ENCODE measurements around the gene GFI1B. TPM values are rescaled to one million over a fixed set of nuclear protein-coding genes. Genes with fewer than 3 reads are reported as not detected.

GFI1B gene
- under 1 TPM in 1 of 2 donors, not detected in 1; 0.12 TPM for total RNA-seq
- long read RNA-seq = 0 reads

DNA sequence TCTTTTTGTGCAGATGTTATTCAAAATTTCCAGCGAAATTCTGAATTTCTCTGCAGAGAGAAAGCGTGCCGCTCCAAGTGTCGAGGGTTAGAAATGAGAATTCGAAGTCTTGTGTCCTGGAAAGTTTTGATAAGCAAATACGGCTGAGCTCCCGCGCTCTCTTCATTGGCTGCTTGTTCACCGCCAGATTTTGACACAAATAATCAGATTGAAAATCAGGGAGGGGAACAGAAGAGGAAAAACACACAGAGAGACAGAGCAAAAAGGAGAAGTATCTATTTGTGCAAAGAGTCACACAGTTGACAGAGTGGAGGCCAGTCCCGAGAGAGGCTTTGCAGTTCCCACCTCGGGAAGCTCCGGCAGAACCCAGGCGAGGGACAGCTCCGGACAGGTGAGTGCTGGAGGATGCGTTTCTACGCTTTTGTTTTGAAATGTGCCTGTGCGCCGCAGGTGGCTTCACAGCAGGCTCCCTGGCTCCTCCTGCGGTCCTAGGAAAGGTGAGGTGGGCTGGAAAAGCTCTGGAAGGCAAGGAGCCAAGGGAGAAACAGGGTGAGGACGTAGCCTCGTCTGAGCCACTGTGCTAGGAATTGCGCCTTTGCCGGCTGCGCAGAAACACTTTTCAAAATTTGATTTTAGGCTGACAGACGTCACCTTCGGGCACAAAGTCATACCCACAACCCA lies at the start of gene GFI1B:
TSS of gene GFI1B (plus strand) at position 244 of the 681 bp plus-strand sequence. CDS start 7,985 bp downstream, outside the sequence.
- ATAC-seq = no peak
- intact Hi-C loops (cut with DNase I) = no loop called here
- DNase-seq = no peak

DNA sequence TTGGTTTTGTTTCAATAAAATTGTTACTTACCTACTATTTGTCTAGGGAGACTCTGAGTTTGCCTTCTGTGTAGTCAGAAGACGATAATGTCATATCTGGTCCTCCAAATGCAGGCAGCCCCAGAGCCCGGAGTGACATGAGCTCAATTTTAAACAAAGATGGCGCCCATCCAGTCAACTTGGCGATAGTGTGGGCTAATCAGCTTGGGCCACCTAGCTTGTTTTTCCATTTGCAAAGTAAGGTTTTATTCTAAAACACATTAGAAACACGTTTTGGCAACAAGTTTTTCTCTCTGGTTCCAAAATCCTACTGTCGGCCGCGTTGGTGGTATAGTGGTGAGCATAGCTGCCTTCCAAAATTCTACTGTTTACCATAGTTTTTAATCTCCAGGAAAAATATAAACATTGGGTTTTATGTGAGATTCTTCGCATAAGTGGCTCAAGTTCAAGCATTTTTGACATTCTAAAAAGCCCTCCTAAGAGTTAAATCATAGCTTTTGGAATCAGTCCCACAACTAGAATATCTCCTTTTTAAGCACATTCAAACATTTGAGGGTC lies 47.2 kb upstream of the GFI1B start:
- no peak for ATAC-seq
- intact Hi-C loops (cut with DNase I) = no loop called here

DNA sequence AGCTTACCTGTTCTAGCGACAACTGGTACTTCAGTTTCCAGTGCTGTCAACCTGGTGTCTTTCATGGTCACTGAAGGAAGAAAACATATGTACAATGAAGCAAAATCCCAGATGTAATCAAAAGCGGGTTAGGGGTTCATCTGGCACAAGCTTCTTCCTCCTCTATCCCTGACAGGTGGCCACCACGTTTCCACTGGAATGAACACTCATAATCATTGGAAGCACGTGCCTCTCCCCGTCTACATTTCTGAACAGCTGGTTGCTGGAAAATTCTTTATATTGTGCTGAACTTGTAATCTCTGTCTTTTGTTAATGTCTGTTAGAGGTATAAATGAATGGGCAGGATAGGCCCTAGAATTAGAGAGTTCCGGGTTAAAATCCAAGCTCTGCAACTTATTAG lies 43.5 kb upstream of the GFI1B start:
- ATAC-seq = no peak

More for the DNA sequence above, 47.2 kb upstream of the GFI1B start:
- DNase-seq = no peak

DNA sequence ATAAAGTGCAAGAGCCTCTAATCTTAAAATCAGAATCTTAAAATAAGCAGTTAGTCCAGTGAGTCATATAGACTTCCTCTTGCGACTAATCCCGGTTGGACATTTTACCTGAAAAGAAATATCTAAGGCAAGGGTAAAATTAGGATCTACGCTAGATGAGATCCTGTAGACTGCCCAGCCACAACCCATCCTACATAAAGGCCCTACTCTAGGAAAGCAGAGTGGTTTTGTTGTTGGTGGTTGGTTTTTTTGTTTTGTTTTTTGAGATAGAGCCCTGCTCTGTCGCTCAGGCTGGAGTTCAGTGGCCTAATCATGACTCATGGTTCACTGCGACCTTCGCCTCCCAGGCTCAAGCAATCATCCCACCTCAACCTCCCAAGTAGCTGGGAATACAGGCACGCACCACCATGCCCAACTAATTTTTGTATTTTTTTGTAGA lies 41.0 kb upstream of the GFI1B start:
- ATAC-seq = no peak
- no peak for DNase-seq
- intact Hi-C loops (cut with DNase I) = no loop called here

More for the DNA sequence above, 43.5 kb upstream of the GFI1B start:
- intact Hi-C loops (cut with DNase I) = no loop called here
- no peak for DNase-seq

DNA sequence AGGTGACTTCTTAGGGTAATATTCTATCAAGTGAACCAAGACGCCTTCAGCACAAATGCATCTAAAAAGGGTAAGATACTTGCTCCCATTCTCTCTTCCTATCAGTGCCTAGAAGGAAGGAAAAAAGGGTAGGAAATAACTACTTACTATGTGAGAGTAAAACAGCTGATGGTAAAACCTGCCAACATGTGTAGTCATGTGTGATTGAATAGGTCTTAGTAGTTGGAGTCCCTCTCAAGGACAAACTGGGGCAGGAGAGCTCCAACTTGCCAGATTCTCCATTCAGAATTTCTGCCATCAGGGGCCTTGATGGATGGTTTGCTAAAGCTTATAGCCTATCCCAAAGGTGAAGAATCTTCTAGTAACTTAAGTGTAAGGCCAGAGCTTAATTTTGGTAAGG lies 39.3 kb upstream of the GFI1B start:
- no peak for ATAC-seq
- intact Hi-C loops (cut with DNase I) = no loop called here
- no peak for DNase-seq

DNA sequence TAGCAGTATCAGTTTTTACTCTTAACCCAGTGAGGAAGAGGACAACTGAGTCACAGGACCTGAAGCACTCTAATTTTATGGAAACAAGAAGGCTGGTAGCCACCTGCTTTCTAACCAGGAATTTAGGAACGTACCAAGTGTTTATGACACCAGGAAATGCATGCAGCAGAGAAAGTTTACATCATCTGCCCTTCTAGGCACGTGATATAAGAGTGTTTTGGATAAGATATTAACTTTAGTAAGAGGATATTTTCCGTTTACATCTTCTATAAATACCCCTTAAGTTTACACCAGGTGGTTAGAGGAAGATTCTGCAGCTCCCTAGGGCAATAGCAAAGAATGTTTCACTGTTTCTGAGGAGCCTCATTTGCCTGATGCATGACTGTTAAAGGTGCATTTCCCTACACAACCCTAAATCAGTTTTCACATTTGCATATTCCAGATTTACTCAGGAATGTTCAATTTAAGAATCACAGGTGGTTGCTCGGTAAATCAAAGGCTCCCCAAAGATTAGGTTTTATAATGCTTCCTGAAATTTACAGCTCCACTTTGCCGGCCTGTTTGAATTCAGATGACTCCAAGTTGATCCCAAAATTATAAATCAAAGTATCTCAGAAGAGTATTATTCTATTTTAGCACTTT lies 35.8 kb upstream of the GFI1B start:
- intact Hi-C loops (cut with DNase I) = no loop called here
- ATAC-seq (no peak), DNase-seq (no peak)

DNA sequence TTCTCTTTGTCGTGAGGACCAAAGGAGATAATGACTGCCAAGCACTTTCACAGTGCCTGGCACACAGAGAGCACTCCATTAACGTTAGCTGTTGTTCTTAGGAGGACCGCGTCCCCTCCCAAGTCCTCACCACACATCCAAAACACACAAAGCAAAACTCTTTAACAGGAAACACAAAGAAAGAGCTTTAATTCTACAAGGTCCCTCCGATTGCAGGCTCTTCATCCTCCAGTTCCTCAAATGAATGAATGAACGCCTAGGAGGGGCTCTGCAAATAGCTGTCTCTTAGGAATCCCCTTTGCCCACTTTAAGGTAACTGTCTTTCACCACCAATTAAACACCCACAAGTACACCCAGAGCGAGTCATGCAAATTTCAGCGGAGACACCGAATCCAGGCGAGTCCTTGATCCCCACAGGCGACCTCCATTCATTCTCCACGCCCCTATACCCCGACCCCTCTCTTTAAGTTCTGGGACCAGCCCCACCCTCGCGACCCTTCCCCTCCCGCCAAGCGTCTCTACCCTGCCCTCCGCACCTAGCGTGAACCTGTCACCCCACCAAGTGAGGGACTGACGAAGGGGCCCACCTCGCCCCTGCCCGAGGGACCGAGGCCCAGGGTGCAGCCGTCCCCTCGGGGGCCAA lies 34.7 kb upstream of the GFI1B start:
- DNase-seq (no peak), ATAC-seq (no peak)
- intact Hi-C loops (cut with DNase I) = no loop called here

DNA sequence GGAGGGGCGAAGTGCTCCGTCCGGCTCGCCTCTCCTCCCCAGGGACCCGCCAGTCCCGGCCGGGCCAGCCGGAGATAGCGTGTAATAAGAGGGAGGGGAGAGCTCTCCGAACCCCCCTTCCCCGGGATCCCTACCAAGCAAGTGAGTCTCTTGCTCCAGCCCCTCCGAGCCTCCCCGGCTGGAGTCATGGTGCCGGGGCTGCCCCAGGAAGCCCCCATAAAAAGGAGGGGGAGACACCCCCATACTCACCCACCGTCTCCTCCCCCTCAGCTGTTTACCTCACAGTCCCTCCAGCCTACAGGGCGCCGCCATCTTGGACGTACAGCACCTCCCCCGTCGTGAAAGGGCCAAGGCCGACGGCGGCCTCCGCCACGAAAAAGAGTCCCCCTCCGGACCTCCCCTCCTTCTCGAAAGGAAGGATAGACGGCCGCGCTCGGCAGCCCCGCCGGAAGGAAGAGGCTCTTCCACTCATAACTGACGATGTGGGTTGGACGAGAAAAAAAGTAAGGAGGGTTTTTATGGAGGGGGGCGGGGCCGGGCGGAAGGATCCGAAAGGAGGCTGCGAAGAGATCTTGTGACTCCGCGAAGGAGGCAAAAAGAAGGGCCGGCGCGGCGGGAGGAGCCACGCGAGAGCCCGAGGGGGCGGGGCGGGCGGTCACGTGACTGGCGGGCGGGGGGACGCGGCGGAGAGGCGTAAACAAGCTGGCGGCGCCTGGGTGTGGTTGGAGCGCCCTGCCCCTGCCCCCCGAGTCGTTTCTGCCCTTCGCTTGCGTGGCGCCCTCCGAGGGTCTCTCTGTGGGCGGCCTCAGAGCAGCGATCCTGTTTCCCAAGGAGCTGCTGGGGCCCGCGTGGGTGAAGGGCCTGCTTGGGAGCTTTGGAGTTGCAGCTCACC lies 34.0 kb upstream of the GFI1B start, which contains the start of gene TSC1:
TSS of gene TSC1 (minus strand) at position 323 of the 892 bp plus-strand sequence. CDS start 15,744 bp downstream, outside the sequence.
- DNase-seq (peak; percentile 97), ATAC-seq (peak; percentile 95 to 96)
- intact Hi-C loops (cut with DNase I) = no loop called here

DNA sequence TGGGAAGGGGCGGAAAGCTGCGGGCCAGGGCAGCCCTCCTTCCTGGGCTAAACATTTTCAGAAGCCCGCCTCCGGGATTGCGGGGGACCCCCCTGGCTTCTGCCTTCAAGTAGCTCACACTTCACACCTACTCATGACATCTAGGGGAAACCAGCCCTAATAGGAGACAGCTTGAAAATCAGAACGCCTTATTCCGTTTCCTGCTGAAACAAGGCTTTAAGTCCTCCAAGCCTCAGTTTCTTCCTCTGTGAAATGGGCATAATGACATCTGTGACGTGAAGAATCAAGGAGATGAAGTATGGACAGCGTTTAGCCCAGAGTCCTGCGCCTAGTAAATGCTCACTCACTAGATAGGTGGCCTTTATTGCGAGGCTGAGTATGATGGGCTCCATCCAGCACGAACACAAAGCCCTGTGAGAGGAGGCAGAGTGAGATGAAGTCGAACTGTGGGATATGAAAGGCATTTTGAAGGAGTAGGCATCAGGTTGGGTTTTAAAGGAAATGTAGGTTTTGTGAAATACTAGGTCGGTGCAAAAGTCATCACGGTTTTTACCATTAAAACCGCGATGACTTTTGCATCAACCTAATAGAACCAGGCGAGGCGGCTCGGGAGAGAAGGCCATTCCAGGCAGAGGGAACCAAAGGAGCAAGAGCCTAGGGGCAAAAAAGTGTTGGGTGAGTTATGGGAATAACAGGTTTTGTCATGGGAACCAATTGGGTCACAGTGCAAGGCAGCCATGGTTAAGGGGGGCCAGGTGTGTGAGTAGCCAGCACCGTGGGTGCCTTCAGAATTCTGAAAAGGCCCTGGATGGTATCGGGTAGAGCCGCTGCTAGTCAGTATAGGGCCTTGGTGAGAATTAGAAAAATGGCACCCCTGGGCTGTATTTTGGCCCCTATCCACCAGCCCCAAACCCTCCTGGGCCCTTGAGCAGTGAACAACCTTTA lies 33.0 kb upstream of the GFI1B start:
- no peak for ATAC-seq
- intact Hi-C loops (cut with DNase I) = no loop called here
- no peak for DNase-seq

DNA sequence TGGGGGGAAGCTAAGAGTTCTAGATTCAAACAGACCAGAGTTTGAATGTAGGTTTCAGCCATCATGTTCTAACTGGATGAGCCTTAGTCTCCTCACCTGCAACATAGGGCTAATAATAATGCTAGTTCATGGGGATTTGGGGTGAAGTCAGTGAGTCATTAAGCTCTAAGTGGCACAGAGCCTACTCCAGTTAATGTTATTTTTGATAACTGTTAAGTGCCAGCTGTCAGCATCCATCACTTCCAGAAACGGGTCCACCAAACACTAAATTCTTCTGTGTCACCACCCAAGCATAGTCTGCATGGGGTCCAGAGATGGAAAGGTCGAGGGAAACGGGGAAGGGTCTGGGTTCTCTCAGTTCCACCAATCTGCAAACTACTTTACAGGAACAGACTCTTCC lies 32.3 kb upstream of the GFI1B start:
- ATAC-seq = no peak
- DNase-seq = no peak
- intact Hi-C loops (cut with DNase I) = no loop called here

DNA sequence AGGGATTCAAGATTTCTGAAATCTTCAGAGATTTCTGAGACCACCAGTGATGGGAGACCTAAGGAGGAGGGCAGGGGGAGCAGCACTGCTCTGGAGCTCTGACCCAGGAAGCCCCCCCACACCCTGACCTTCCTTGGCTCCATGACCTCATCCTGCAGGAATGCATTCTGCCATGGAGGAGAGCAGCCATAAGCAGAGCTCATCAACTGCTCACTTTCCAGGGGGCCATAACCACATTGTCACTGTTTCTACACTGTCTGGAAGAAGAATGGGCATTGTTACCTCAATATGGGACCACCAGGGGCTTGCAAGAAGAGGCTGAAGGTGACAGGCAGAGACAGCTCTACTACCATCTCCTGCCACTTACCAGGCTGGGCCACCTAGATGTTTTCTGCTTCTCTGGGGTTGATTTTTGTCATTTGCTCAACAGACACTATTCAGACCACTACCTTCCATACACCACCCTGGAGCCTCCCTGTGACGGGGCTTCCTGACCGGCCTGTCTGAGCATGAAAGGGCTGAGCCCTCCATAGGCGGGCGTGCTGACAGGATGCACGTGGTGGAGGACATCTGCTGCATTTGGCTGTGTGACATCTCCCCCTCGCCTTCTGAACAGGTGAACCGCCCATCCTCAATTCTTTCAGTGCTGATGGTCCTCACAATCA lies 31.7 kb upstream of the GFI1B start:
- DNase-seq (no peak), ATAC-seq (no peak)

DNA sequence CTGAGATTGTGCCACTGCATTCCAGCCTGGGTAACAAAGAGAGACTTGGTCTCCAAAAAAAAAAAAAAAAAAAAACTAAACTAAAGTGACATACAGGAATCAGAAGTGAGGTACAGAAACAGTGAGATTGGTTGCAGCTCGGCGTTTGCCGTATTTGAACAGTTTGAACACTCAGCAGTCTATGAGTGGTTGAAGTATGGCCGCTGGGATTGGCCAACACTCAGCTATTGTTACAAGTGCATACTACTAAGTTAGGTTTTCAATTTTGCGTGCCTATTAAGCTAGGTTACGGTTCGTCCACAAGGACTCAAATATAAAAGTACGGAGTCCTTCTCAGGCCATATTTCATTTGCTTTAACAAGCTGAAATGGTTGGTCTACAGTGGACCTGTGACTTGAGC lies 30.7 kb upstream of the GFI1B start:
- no peak for ATAC-seq
- no peak for DNase-seq
- intact Hi-C loops (cut with DNase I) = no loop called here

More for the DNA sequence above, 31.7 kb upstream of the GFI1B start:
- intact Hi-C loops (cut with DNase I) = no loop called here

DNA sequence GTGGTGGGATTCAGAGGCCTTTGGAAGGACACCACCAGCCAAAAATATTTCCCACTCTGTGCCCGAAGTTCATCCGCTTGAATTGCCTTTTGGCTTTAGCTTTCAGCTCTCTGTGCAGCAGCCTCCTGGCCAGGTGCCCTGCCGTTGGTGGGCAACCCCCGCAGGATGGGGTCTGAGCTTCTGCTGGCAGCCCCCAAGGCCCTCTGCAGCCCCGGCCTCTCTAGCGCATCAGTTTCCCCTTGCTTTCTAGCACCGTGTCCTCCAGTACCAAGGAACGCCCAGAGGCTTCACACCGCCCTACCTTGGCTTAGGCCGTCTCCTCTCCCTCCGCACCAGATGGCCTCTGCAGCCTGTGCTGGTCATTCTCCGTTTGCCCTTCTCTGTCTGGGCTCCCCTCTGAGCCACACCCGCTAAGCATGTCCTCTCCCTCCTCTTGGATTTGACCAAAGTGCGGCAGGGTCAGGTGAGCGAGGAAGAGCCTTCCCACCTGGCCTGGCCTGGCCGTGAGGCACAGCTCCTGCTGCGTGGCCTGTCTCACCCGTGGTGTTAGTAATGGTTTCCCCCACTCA lies 29.9 kb upstream of the GFI1B start:
- DNase-seq (no peak), ATAC-seq (no peak)
- intact Hi-C loops (cut with DNase I) = no loop called here

DNA sequence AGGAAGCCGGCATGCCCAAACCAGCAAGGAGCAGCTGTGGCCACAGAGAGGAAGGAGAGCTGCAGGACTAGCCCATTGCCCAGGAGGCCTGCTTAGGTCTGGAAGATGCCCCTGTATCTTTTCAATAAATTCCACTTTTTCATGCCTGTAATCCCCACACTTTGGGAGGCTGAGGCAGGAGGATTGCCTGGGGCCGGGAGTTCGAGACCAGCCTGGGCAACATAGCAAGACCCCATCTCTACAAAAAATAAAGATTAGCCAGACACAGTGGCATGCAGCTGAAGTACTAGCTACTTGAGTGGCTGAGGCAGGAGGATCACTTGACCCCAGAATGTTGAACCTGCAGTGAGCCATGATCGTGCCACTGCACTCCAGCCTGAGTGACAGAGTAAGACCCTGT lies 28.8 kb upstream of the GFI1B start:
- ATAC-seq = no peak
- no peak for DNase-seq
- intact Hi-C loops (cut with DNase I) = no loop called here

DNA sequence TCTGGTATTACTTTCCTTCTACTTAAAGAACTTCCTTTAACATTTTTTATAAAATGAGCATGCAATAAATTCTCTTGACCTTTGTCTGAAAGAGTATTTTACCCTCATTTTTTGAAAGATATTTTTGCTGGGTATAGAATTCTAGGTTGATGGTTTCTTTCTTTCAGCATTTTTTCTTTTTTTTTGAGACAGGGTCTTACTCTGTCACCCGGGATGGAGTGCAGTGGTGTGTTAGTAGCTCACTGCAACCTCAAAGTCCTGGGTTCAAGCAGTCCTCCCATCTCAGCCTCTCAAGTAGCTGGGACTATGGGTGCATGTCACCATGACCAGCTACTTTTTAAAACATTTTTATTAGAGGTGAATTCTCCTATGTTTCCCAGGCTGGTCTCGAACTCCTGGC lies 23.4 kb upstream of the GFI1B start:
- intact Hi-C loops (cut with DNase I) = no loop called here
- no peak for ATAC-seq
- DNase-seq = no peak

DNA sequence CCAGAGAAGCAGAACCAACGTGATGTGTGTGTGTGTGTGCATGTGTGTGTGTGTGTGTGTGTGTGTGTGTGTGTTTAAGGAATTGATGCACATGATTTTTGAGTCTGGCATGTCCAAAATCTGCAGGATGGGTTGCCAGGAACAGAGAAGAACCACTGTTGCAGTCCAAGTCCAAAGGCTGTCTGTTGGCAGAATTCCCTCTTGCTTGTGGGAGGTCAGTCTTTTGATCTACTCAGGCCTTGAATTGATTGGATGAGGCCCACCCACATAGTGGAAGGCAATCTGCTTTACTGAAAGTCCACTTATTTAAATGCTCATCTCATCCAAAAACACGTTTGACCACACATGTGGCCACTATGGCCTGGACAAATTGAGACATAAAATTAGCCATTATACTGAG lies 22.7 kb upstream of the GFI1B start:
- intact Hi-C loops (cut with DNase I) = no loop called here
- ATAC-seq (no peak), DNase-seq (no peak)

DNA sequence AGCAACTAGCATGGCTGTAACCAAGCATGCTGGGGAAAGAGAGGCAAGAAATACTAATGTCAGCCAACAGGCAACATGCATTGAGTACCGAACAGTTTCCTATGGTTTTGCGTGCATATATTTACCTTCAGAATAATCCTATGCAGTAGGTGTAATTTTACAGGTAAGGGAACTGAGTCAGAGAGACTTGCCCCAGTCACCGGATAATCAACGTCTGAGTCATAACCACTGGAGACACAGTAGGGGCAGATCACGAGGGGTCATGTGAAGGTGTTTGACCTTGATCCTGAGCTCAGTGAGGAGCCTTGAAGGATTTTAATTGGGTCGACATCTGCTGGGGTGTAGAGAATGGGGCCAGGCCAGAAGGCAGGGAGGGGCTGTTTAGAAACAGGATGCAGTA lies 20.7 kb upstream of the GFI1B start:
- DNase-seq = no peak
- intact Hi-C loops (cut with DNase I) = no loop called here

More for the DNA sequence above, 20.7 kb upstream of the GFI1B start:
- no peak for ATAC-seq

Measured in left cardiac atrium (tissue), 4 donors.